Activated naive CD8-positive, alpha-beta T cell (primary cell): Measurements from ENCODE around the gene C14orf132.

Experiments
- H3K27ac Mint-ChIP-seq: one replicate; pipeline ENCODE4 v1.8.0; 2021; ENCODE audit warnings: mixed read lengths
- H3K27me3 Mint-ChIP-seq: one replicate; pipeline ENCODE4 v1.8.0; 2021; ENCODE audit warnings: mixed read lengths
- H3K36me3 Mint-ChIP-seq: one replicate; pipeline ENCODE4 v1.8.0; 2021; ENCODE audit warnings: mixed read lengths
- H3K4me1 Mint-ChIP-seq: one replicate; pipeline ENCODE4 v1.8.0; 2021; ENCODE audit warnings: low read depth, mixed read lengths
- H3K4me3 Mint-ChIP-seq: one replicate; pipeline ENCODE4 v1.8.0; 2021; ENCODE audit warnings: mild to moderate bottlenecking, mixed read lengths
- H3K9me3 Mint-ChIP-seq: one replicate; pipeline ENCODE4 v1.8.0; 2021; ENCODE audit warnings: low read depth, mixed read lengths

Gene C14orf132

GRCh38 chr14:96139879-96140278 lies 100.7 kb downstream of the C14orf132 start:
- Mint-ChIP-seq H3K4me3 (no peak overlapping the region), H3K4me1 (no peaks in the 10 kb centered on the region), H3K9me3 (peaks cover 10% of the 10 kb centered on the region), H3K36me3 (peaks cover 5% of the 10 kb centered on the region), H3K27me3 (peaks cover 7% of the 10 kb centered on the region), H3K27ac (no peak overlapping the region)

- Mint-ChIP-seq H3K9me3 (peaks cover 10% of the 10 kb centered on the region), H3K27ac (no peak overlapping the region), H3K36me3 (peaks cover 5% of the 10 kb centered on the region), H3K4me1 (no peaks in the 10 kb centered on the region), H3K4me3 (no peak overlapping the region), H3K27me3 (peaks cover 2% of the 10 kb centered on the region)
These were observed 101.8 kb downstream of the C14orf132 start for GRCh38 chr14:96140952-96141351.
